Right lobe of liver (tissue), 4 donors: ENCODE data around the gene HOXA9.

Experiments
- POLR2A ChIP-seq: fragments of 450-650 bp; IDR thresholded peaks from one replicate; pipeline ENCODE4 v1.6.1; 2017; ENCODE audit warnings: antibody characterized with exemption, mild to moderate bottlenecking
- TF ChIP-seq, protein P1 (sequence below), 4 donors: fragments of 200-600 bp in 3 of 4; fragments of 450-650 bp in 1 of 4; IDR thresholded peaks; one replicate each; pipeline versions ENCODE4 v1.5.1 to v1.8.0; 2016 to 2022; ENCODE audit warnings: antibody characterized with exemption in 4 of 4, mild to moderate bottlenecking in 2 of 4
- donor health status: DM: no; HTN: no; CAD: no.
- donor health status: DM: no; HTN: no; CAD: no.
- donor health status: DM: no; HTN: yes; CAD: no.

DNA sequence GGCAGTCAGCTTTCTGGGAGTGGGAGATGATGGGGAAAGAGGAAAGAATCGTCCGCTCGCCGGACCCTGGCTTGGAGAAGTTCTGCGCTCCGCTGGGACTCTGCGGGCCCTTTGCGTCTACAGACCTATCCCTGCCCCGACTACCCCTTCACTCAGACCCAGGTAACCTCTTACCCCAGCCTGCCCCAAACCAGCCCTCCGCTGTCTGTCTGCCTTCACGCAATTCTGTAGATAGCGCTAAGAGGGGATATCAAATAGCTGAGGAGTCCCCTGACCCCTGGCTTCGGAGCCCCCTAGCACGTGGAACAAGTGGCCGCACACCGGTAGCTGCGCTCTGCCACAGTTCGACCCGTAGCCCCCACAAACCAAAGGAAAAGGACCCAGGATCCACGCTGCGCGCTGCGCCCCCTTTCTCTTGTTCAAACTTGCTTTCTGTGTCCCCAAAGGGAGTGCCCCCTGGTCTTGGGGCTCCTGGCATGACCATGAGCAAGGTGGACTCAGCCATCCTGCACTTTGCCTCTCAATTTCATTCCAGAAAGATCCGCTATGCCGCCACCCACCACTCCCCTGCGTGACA, 41.8 kb downstream of the HOXA9 start:
- TF ChIP-seq, protein P1, sequence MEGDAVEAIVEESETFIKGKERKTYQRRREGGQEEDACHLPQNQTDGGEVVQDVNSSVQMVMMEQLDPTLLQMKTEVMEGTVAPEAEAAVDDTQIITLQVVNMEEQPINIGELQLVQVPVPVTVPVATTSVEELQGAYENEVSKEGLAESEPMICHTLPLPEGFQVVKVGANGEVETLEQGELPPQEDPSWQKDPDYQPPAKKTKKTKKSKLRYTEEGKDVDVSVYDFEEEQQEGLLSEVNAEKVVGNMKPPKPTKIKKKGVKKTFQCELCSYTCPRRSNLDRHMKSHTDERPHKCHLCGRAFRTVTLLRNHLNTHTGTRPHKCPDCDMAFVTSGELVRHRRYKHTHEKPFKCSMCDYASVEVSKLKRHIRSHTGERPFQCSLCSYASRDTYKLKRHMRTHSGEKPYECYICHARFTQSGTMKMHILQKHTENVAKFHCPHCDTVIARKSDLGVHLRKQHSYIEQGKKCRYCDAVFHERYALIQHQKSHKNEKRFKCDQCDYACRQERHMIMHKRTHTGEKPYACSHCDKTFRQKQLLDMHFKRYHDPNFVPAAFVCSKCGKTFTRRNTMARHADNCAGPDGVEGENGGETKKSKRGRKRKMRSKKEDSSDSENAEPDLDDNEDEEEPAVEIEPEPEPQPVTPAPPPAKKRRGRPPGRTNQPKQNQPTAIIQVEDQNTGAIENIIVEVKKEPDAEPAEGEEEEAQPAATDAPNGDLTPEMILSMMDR (IDR thresholded peaks at IDR 0.05): no peak
- no peak for TF ChIP-seq POLR2A
